Measurements from ENCODE around the gene CPLX1.
A peak's percentile ranks its signal among the peaks of the same experiment; 100 is the strongest.
"Not testable (repeated sequence)": the region's sequence is repeated elsewhere in the genome, so short reads cannot be mapped to it uniquely, and the experiment has no call there.

The CPLX1 gene

GRCh38 chr4:780716-781492, 45.0 kb downstream of the CPLX1 start:
- TF ChIP-seq, protein P1, sequence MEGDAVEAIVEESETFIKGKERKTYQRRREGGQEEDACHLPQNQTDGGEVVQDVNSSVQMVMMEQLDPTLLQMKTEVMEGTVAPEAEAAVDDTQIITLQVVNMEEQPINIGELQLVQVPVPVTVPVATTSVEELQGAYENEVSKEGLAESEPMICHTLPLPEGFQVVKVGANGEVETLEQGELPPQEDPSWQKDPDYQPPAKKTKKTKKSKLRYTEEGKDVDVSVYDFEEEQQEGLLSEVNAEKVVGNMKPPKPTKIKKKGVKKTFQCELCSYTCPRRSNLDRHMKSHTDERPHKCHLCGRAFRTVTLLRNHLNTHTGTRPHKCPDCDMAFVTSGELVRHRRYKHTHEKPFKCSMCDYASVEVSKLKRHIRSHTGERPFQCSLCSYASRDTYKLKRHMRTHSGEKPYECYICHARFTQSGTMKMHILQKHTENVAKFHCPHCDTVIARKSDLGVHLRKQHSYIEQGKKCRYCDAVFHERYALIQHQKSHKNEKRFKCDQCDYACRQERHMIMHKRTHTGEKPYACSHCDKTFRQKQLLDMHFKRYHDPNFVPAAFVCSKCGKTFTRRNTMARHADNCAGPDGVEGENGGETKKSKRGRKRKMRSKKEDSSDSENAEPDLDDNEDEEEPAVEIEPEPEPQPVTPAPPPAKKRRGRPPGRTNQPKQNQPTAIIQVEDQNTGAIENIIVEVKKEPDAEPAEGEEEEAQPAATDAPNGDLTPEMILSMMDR (IDR thresholded peaks at IDR 0.05; ENCODE audit: low read depth, low read length, missing control alignments): no peak
- DNase-seq (ENCODE audit: low read depth): no peak
- H3K4me3 ChIP-seq (ENCODE audit: low read depth, low read length): peak overlapping the region; percentile 99
- in situ Hi-C loops (cut with HindIII; ENCODE audit: low sequenced_read_pairs): no loop called here

DNA sequence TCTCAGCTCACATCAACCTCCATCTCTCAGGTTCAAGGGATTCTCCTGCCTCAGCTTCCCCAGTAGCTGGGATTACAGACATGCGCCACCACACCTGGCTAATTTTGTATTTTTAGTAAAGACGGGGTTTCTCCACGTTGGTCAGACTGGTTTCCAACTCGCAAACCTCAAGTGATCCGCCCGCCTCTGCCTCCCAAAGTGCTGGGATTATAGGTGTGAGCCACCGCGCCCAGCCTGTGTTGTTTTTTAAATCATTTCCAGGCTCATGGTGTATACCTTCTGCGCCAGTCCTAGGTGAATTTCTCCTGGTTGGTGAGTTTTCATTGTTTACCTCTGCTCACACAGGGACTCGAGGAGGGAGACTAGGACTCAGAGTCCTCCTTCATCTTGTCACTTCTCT, 45.7 kb downstream of the CPLX1 start:
- H3K4me3 ChIP-seq (ENCODE audit: low read depth, low read length): peak overlapping the region; percentile 99
- DNase-seq (ENCODE audit: low read depth); in situ Hi-C loops (cut with HindIII; ENCODE audit: low sequenced_read_pairs): not testable (repeated sequence)

- no peak overlapping the region for H3K4me3 ChIP-seq (ENCODE audit: low read depth, low read length)
- DNase-seq (ENCODE audit: low read depth): no peak
- TF ChIP-seq, protein P1 (IDR thresholded peaks at IDR 0.05; ENCODE audit: low read depth, low read length, missing control alignments): no peak
- in situ Hi-C loops (cut with HindIII; ENCODE audit: low sequenced_read_pairs): no loop called here
These were observed 46.4 kb downstream of the CPLX1 start for GRCh38 chr4:779555-779954.

DNA sequence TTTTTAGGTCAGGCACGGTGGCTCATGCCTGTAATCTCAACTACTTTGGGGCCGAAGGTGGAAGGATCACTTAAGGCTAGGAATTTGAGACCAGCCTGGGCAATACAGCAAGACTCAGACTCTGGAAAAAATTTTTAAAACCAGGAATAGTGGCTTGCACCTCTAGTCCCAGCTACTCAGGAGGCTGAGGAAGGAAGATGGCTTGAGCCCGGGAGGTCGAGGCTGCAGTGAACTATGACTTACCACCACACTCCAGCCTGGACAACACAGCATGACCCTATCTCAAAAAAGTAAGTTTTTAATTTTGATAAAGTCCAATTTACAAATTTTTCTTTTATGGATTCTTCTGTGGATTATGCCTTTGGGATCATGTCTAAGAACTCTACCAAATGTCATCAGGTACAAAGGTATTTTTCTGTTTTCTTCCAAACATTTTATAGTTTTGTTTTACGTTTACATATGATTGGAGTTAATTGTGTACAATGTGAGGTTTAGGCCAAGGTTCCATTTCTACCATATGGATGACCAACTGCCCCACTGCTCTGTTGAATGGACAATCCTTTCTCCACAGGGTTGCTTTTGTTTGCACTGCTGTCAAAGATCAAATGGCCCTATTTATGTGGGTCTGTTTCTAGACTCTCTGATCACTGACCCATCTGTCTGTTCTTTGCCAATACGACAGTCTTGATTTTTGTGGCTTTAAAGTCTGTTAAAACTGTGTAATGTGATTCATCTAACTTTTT, 48.2 kb downstream of the CPLX1 start:
- in situ Hi-C loops (cut with HindIII; ENCODE audit: low sequenced_read_pairs): no loop called here
- H3K4me3 ChIP-seq (ENCODE audit: low read depth, low read length): no peak overlapping the region
- TF ChIP-seq, protein P1 (IDR thresholded peaks at IDR 0.05; ENCODE audit: low read depth, low read length, missing control alignments): no peak
- DNase-seq (ENCODE audit: low read depth): no peak

GRCh38 chr4:776743-777441, 49.0 kb downstream of the CPLX1 start:
- in situ Hi-C loops (cut with HindIII; ENCODE audit: low sequenced_read_pairs): no loop called here
- H3K4me3 ChIP-seq (ENCODE audit: low read depth, low read length): no peak overlapping the region
- DNase-seq (ENCODE audit: low read depth): no peak
- TF ChIP-seq, protein P1 (IDR thresholded peaks at IDR 0.05; ENCODE audit: low read depth, low read length, missing control alignments): no peak

DNA sequence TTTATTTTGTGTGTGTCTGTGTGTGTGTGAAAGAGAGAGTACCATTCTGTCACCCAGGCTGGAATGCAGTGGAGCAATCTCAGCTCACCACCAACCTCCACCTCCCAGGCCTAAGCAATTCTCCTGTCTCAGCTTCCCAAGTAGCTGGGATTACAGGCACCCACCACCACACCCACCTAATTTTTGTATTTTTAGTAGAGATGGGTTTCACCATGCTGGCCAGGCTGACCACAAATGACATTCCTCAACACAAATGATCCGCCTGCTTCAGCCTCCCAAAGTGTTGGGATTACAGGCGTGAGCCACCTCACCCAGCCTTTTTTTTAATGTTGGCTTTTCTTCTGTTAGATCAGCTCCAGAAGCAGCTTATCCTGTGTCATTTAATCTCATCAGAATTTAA, 50.4 kb downstream of the CPLX1 start:
- in situ Hi-C loops (cut with HindIII; ENCODE audit: low sequenced_read_pairs); DNase-seq (ENCODE audit: low read depth); H3K4me3 ChIP-seq (ENCODE audit: low read depth, low read length): not testable (repeated sequence)

GRCh38 chr4:774419-775092, 51.4 kb downstream of the CPLX1 start:
- in situ Hi-C loops (cut with HindIII; ENCODE audit: low sequenced_read_pairs); DNase-seq (ENCODE audit: low read depth); H3K4me3 ChIP-seq (ENCODE audit: low read depth, low read length): not testable (repeated sequence)
